GM23338 (cell line): ENCODE results near the gene MMP25. TPM values are rescaled to one million over a fixed set of nuclear protein-coding genes. Genes with fewer than 3 reads are reported as not detected.

Experiments
- ATAC-seq: fragments of 200-7000 bp; cut with Tn5 transposase; 3 replicates; pipeline ENCODE4 v1.9.1; 2020
- DNase-seq: peaks from one replicate; pipeline ENCODE4 v3.0.0-alpha.2; 2015; ENCODE audit warnings: low spot score
- H2AFZ ChIP-seq: fragments of 200-600 bp; sonication (generic); 2 replicates; pipeline ENCODE4 v1.8.0; 2016; ENCODE audit warnings: antibody characterized with exemption, mild to moderate bottlenecking, moderate library complexity
- H3F3A ChIP-seq: fragments of 200-600 bp; sonication (generic); replicated peaks from 2 replicates; pipeline ENCODE4 v1.8.0; 2017; ENCODE audit warnings: antibody characterized with exemption, mixed run types, low read depth
- H3K27ac ChIP-seq: fragments of 200-600 bp; sonication (generic); 2 replicates; pipeline ENCODE4 v1.6.1; 2016; ENCODE audit warnings: low read depth
- H3K27me3 ChIP-seq: fragments of 200-600 bp; sonication (generic); 2 replicates; pipeline ENCODE4 v1.8.0; 2016; ENCODE audit warnings: mild to moderate bottlenecking, mixed run types, moderate library complexity; ENCODE audit not compliant: insufficient read depth
- H3K36me3 ChIP-seq: fragments of 200-600 bp; sonication (generic); 2 replicates; pipeline ENCODE4 v1.8.0; 2016; ENCODE audit warnings: mild to moderate bottlenecking; ENCODE audit not compliant: insufficient read depth
- H3K4me1 ChIP-seq: fragments of 200-600 bp; sonication (generic); 2 replicates; pipeline ENCODE4 v1.8.0; 2016; ENCODE audit warnings: mild to moderate bottlenecking, moderate library complexity; ENCODE audit not compliant: insufficient read depth
- H3K4me2 ChIP-seq: fragments of 200-600 bp; sonication (generic); 2 replicates; pipeline ENCODE4 v1.7.1; 2017; ENCODE audit warnings: mixed run types
- H3K4me3 ChIP-seq: fragments of 200-600 bp; sonication (generic); 2 replicates; pipeline ENCODE4 v1.6.1; 2016; ENCODE audit warnings: mixed run types
- H3K79me2 ChIP-seq: fragments of 200-600 bp; sonication (generic); replicated peaks from 2 replicates; pipeline ENCODE4 v1.8.0; 2017; ENCODE audit warnings: mild to moderate bottlenecking; ENCODE audit not compliant: insufficient read depth
- H3K9me2 ChIP-seq: fragments of 200-600 bp; sonication (generic); 2 replicates; pipeline ENCODE4 v1.8.0; 2017; ENCODE audit not compliant: insufficient read depth
- H4K20me1 ChIP-seq: fragments of 200-600 bp; sonication (generic); replicated peaks from 2 replicates; pipeline ENCODE4 v1.8.0; 2017; ENCODE audit warnings: mild to moderate bottlenecking; ENCODE audit not compliant: insufficient read depth
- H3K27ac Mint-ChIP-seq: 2 replicates; pipeline ENCODE4 v1.8.0; 2020; ENCODE audit warnings: inconsistent platforms, mild to moderate bottlenecking, moderate library complexity, mixed read lengths
- H3K27me3 Mint-ChIP-seq: 3 replicates; pipeline ENCODE4 v1.8.0; 2022; ENCODE audit warnings: low read depth, mild to moderate bottlenecking, moderate library complexity, mixed read lengths, inconsistent platforms; ENCODE audit not compliant: insufficient read depth, poor library complexity
- H3K36me3 Mint-ChIP-seq: 3 replicates; pipeline ENCODE4 v1.8.0; 2021; ENCODE audit warnings: low read depth, mild to moderate bottlenecking, inconsistent platforms, moderate library complexity, mixed read lengths
- H3K4me1 Mint-ChIP-seq: 3 replicates; pipeline ENCODE4 v1.8.0; 2020; ENCODE audit warnings: mild to moderate bottlenecking, inconsistent platforms, mixed read lengths
- H3K4me3 Mint-ChIP-seq: 3 replicates; pipeline ENCODE4 v1.8.0; 2021; ENCODE audit warnings: moderate library complexity, mild to moderate bottlenecking, inconsistent platforms, mixed read lengths
- H3K9me3 Mint-ChIP-seq: 3 replicates; pipeline ENCODE4 v1.8.0; 2020; ENCODE audit warnings: moderate library complexity, mild to moderate bottlenecking, inconsistent platforms, mixed read lengths
- CREB1 ChIP-seq: fragments of 250-450 bp; sonication (Bioruptor Pico); IDR thresholded peaks from 2 replicates; pipeline ENCODE4 v1.5.0; 2020; ENCODE audit warnings: low read depth, mild to moderate bottlenecking, moderate library complexity
- CTCF ChIP-seq, 2 experiments: fragments of 200-600 bp in 1 of 2; sonication (generic) in 1 of 2; conservative IDR thresholded peaks; 2 replicates each; pipeline versions ENCODE4 v1.5.1 to v1.6.1; 2016 to 2017; ENCODE audit warnings: antibody characterized with exemption in 2 of 2, low read depth in 2 of 2, mild to moderate bottlenecking in 2 of 2, moderate library complexity in 1 of 2
- ETS1 ChIP-seq: IDR thresholded peaks from 2 replicates; pipeline ENCODE4 v1.6.1; 2016; ENCODE audit warnings: antibody characterized with exemption
- EZH2 ChIP-seq: fragments of 200-600 bp; sonication (generic); IDR thresholded peaks from one replicate; pipeline ENCODE4 v1.8.0; 2017; ENCODE audit warnings: antibody characterized with exemption, mild to moderate bottlenecking, low read depth; ENCODE audit not compliant: unreplicated experiment
- EZH2phosphoT487 ChIP-seq: fragments of 200-600 bp; sonication (generic); IDR thresholded peaks from one replicate; pipeline ENCODE4 v1.8.1; 2018; ENCODE audit warnings: antibody characterized with exemption; ENCODE audit not compliant: unreplicated experiment
- JUNB ChIP-seq: IDR thresholded peaks from one replicate; pipeline ENCODE4 v1.6.1; 2016; ENCODE audit warnings: antibody characterized with exemption; ENCODE audit not compliant: unreplicated experiment
- NANOG ChIP-seq: IDR thresholded peaks from 2 replicates; pipeline ENCODE4 v1.6.1; 2016; ENCODE audit warnings: antibody characterized with exemption, borderline replicate concordance
- POLR2AphosphoS5 ChIP-seq: IDR thresholded peaks from 2 replicates; pipeline ENCODE4 v1.6.1; 2016; ENCODE audit warnings: antibody characterized with exemption, low read depth
- STAT1 ChIP-seq: IDR thresholded peaks from one replicate; pipeline ENCODE4 v1.6.1; 2016; ENCODE audit warnings: antibody characterized with exemption; ENCODE audit not compliant: unreplicated experiment
- ZNF114 ChIP-seq: fragments of 250-450 bp; sonication (Bioruptor Pico); IDR thresholded peaks from 2 replicates; pipeline ENCODE4 v1.5.0; 2020; ENCODE audit warnings: mild to moderate bottlenecking, moderate library complexity
- ZNF331 ChIP-seq: fragments of 250-450 bp; sonication (Bioruptor Pico); IDR thresholded peaks from 2 replicates; pipeline ENCODE4 v1.5.0; 2020; ENCODE audit warnings: low read depth, mild to moderate bottlenecking, moderate library complexity
- ZNF462 ChIP-seq: fragments of 250-450 bp; sonication (Bioruptor Pico); IDR thresholded peaks from 2 replicates; pipeline ENCODE4 v1.5.0; 2020; ENCODE audit warnings: mild to moderate bottlenecking, moderate library complexity
- polyA plus RNA-seq: library from polyadenylated mRNA; unstranded; fragments of >200 nt; fragmentation: Nextera tagmentation; extraction: Ambion mirVana; gene quantifications from 2 replicates; pipeline ENCODE4 v1.2.1, GENCODE V29; 2016
- total RNA-seq: library from RNA; depleted of rRNA; stranded (reverse); fragments of >200 nt; shearing (Covaris generic); gene quantifications from 2 replicates; pipeline ENCODE4 v1.2.3, GENCODE V29; 2014
- TF ChIP-seq, protein P1 (sequence below): IDR thresholded peaks from one replicate; pipeline ENCODE4 v1.6.1; 2018; ENCODE audit warnings: antibody characterized with exemption; ENCODE audit not compliant: unreplicated experiment

Gene MMP25
- total and polyA plus RNA-seq, 2 experiments from 2014 or later = 7.7 to 15.9 TPM

GRCh38 chr16:3017344-3017743, 29.0 kb upstream of the MMP25 start:
- Histone ChIP-seq H3K27me3 (no peaks in the 10 kb centered on the region; the same call in 1 of the 2 replicates), H2AFZ (no peak overlapping the region), H3K4me1 (peaks cover 59% of the 10 kb centered on the region), H3F3A (peaks cover 58% of the 10 kb centered on the region), H3K4me2 (peak overlapping the region; percentile 99), H4K20me1 (peaks cover 30% of the 10 kb centered on the region), H3K27ac (peak overlapping the region; percentile 99), H3K9me2 (no peaks in the 10 kb centered on the region), H3K79me2 (peaks cover 34% of the 10 kb centered on the region), H3K4me3 (peak overlapping the region; percentile 99), H3K36me3 (no peaks in the 10 kb centered on the region)
- Mint-ChIP-seq H3K36me3 (peaks cover 44% of the 10 kb centered on the region), H3K9me3 (peaks cover 7% of the 10 kb centered on the region; the same call in 2 of the 3 replicates), H3K4me1 (peaks cover 55% of the 10 kb centered on the region), H3K27ac (peak overlapping the region; percentile 92), H3K4me3 (peak overlapping the region; percentile 95), H3K27me3 (peaks cover 51% of the 10 kb centered on the region)
- ATAC-seq (no peak; the same call in 2 of the 3 replicates), DNase-seq (peak; percentile 33)
- TF ChIP-seq ZNF331 (CRISPR knock-in tag) (no peak), JUNB (no peak), NANOG (no peak), ZNF462 (CRISPR knock-in tag) (no peak), ZNF114 (CRISPR knock-in tag) (no peak), CTCF (conservative IDR thresholded peaks at IDR 0.05; ENCODE audit: low read depth in 2 of 2) (no peak), STAT1 (no peak), EZH2 (no peak), CREB1 (CRISPR knock-in tag) (no peak), EZH2phosphoT487 (no peak), ETS1 (no peak), POLR2AphosphoS5 (no peak)
- TF ChIP-seq, protein P1, sequence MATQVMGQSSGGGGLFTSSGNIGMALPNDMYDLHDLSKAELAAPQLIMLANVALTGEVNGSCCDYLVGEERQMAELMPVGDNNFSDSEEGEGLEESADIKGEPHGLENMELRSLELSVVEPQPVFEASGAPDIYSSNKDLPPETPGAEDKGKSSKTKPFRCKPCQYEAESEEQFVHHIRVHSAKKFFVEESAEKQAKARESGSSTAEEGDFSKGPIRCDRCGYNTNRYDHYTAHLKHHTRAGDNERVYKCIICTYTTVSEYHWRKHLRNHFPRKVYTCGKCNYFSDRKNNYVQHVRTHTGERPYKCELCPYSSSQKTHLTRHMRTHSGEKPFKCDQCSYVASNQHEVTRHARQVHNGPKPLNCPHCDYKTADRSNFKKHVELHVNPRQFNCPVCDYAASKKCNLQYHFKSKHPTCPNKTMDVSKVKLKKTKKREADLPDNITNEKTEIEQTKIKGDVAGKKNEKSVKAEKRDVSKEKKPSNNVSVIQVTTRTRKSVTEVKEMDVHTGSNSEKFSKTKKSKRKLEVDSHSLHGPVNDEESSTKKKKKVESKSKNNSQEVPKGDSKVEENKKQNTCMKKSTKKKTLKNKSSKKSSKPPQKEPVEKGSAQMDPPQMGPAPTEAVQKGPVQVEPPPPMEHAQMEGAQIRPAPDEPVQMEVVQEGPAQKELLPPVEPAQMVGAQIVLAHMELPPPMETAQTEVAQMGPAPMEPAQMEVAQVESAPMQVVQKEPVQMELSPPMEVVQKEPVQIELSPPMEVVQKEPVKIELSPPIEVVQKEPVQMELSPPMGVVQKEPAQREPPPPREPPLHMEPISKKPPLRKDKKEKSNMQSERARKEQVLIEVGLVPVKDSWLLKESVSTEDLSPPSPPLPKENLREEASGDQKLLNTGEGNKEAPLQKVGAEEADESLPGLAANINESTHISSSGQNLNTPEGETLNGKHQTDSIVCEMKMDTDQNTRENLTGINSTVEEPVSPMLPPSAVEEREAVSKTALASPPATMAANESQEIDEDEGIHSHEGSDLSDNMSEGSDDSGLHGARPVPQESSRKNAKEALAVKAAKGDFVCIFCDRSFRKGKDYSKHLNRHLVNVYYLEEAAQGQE = no peak
